ENCODE measurements around the gene EDC3. TPM values are rescaled to one million over a fixed set of nuclear protein-coding genes. Genes with fewer than 3 reads are reported as not detected.
"Not testable (repeated sequence)": the region's sequence is repeated elsewhere in the genome, so short reads cannot be mapped to it uniquely, and the experiment has no call there.

Gene EDC3
- total RNA-seq, 4 donors from 2014 or later: 8.7 to 40.6 (median 17.9) TPM

GRCh38 chr15:74732846-74733245 lies 37.0 kb upstream of the EDC3 start:
- H3K4me1 ChIP-seq: no peaks in the 10 kb centered on the region
- TF ChIP-seq POLR2A (IDR thresholded peaks at IDR 0.05) (no peak), CTCF (IDR thresholded peaks at IDR 0.05) (no peak)
- intact Hi-C loops (cut with DNase I; ENCODE audit: low total_unique reads): no loop called here

GRCh38 chr15:74730619-74731316 lies 34.9 kb upstream of the EDC3 start:
- H3K9me3 ChIP-seq: no peaks in the 10 kb centered on the region
- H3K4me3 ChIP-seq: no peak overlapping the region
- no peak overlapping the region for H3K27ac ChIP-seq
- TF ChIP-seq CTCF (IDR thresholded peaks at IDR 0.05) (no peak), POLR2A (IDR thresholded peaks at IDR 0.05) (no peak)
- H3K36me3 ChIP-seq: no peaks in the 10 kb centered on the region
- no peak for DNase-seq
- peaks cover 0 to 2% of the 10 kb centered on the region in 2 donors for H3K4me1 ChIP-seq
- peaks cover 0 to 5% of the 10 kb centered on the region in 2 donors for H3K27me3 ChIP-seq
- intact Hi-C loops (cut with DNase I; ENCODE audit: low total_unique reads): no loop called here

More at GRCh38 chr15:74732846-74733245, 37.0 kb upstream of the EDC3 start:
- Histone ChIP-seq H3K27me3 (peaks cover 0 to under 1% of the 10 kb centered on the region in 2 donors), H3K36me3 (no peaks in the 10 kb centered on the region), H3K27ac (no peak overlapping the region), H3K4me3 (no peak overlapping the region), H3K9me3 (no peaks in the 10 kb centered on the region)
- no peak for DNase-seq

GRCh38 chr15:74729372-74729771 lies 33.5 kb upstream of the EDC3 start:
- H3K4me1 ChIP-seq; H3K27me3 ChIP-seq; intact Hi-C loops (cut with DNase I; ENCODE audit: low total_unique reads); H3K36me3 ChIP-seq; DNase-seq; H3K4me3 ChIP-seq; H3K27ac ChIP-seq; H3K9me3 ChIP-seq: not testable (repeated sequence)

GRCh38 chr15:74728699-74729098 lies 32.9 kb upstream of the EDC3 start:
- H3K27ac ChIP-seq; H3K4me1 ChIP-seq; H3K36me3 ChIP-seq; DNase-seq; H3K4me3 ChIP-seq; H3K27me3 ChIP-seq; H3K9me3 ChIP-seq; intact Hi-C loops (cut with DNase I; ENCODE audit: low total_unique reads): not testable (repeated sequence)

- Histone ChIP-seq H3K4me1 (peaks cover 0 to 6% of the 10 kb centered on the region in 2 donors), H3K4me3 (no peak overlapping the region), H3K27me3 (peaks cover 0 to 5% of the 10 kb centered on the region in 2 donors), H3K27ac (no peak overlapping the region), H3K9me3 (no peaks in the 10 kb centered on the region), H3K36me3 (no peaks in the 10 kb centered on the region)
- intact Hi-C loops (cut with DNase I; ENCODE audit: low total_unique reads): no loop called here
- DNase-seq: no peak
- TF ChIP-seq CTCF (IDR thresholded peaks at IDR 0.05) (no peak), POLR2A (IDR thresholded peaks at IDR 0.05) (no peak)
Observed at GRCh38 chr15:74727727-74728126, 31.9 kb upstream of the EDC3 start.

- Histone ChIP-seq H3K27ac (no peak overlapping the region), H3K4me1 (peaks cover 0 to 6% of the 10 kb centered on the region in 2 donors), H3K36me3 (no peaks in the 10 kb centered on the region), H3K4me3 (peak overlapping the region; percentile 40 to 43), H3K27me3 (peaks cover 0 to 5% of the 10 kb centered on the region in 2 donors), H3K9me3 (no peaks in the 10 kb centered on the region)
- DNase-seq: no peak
- TF ChIP-seq CTCF (IDR thresholded peaks at IDR 0.05): no peak
- no peak for TF ChIP-seq POLR2A (IDR thresholded peaks at IDR 0.05)
- intact Hi-C loops (cut with DNase I; ENCODE audit: low total_unique reads): no loop called here
Observed at GRCh38 chr15:74726774-74727164, 30.9 kb upstream of the EDC3 start.
